HCT116 (cell line): Measurements from ENCODE around the gene ZNF804B. TPM values are rescaled to one million over a fixed set of nuclear protein-coding genes. Genes with fewer than 3 reads are reported as not detected.

Experiments used
- ATAC-seq: fragments of 200-7000 bp; cut with Tn5 transposase; 2 replicates; pipeline ENCODE4 v1.9.1; 2020; ENCODE audit warnings: mild to moderate bottlenecking, moderate library complexity
- BruUV-seq: library from RNA; stranded (reverse); fragments of 400-500 nt; replicated peaks from 2 replicates; lab custom pipeline; 2021; lab: Mats Ljungman, UMichigan
- CTCF ChIA-PET: fragments of 300-600 bp; sonication (Branson Sonifier 250); formaldehyde crosslinking; loops from one replicate; lab custom pipeline; 2021; ENCODE audit warnings: antibody characterized with exemption; lab: Charles Lee
- POLR2A ChIA-PET: fragments of 300-600, 350-600 bp; sonication (Branson Sonifier 250); formaldehyde crosslinking; loops from one replicate; lab custom pipeline; 2021; ENCODE audit warnings: antibody characterized with exemption; lab: Charles Lee
- RAD21 ChIA-PET, 2 experiments: fragments of 300-600 bp; sonication (Branson Sonifier 250); formaldehyde crosslinking; loops; one replicate each; lab custom pipeline; 2023; ENCODE audit warnings: low total read pairs in 2 of 2; ENCODE audit not compliant: uncharacterized antibody in 2 of 2, unreplicated experiment in 2 of 2, low non-redundant PET in 1 of 2; lab: Charles Lee
- DNase-seq: peaks from one replicate; pipeline ENCODE4 v3.0.0-alpha.2; 2010; ENCODE audit warnings: low read depth, low spot score
- H2AFZ ChIP-seq: fragments of 200-600 bp; shearing (Covaris generic), sonication (generic); 2 replicates; pipeline ENCODE4 v1.6.1; 2017; ENCODE audit warnings: low read depth, mixed run types, mixed read lengths, antibody characterized with exemption, low read length; ENCODE audit not compliant: poor library complexity, severe bottlenecking
- H3K27ac ChIP-seq: 2 replicates; pipeline ENCODE4 v1.5.1; 2012; ENCODE audit warnings: low read depth, low read length
- H3K27me3 ChIP-seq: fragments of 200-600 bp; sonication (generic); 2 replicates; pipeline ENCODE4 v1.6.1; 2016; ENCODE audit warnings: mixed run types, low read length, mixed read lengths; ENCODE audit not compliant: insufficient read depth
- H3K36me3 ChIP-seq, 2 experiments: fragments of 200-500 bp in 1 of 2; fragments of 200-600 bp in 1 of 2; sonication (Bioruptor generic) in 1 of 2; sonication (generic) in 1 of 2; 2 replicates each; pipeline versions ENCODE4 v1.5.1 to v1.6.1; 2014 to 2016; ENCODE audit warnings: low read length in 2 of 2, inconsistent platforms in 1 of 2, mixed read lengths in 1 of 2, mixed run types in 1 of 2; ENCODE audit not compliant: insufficient read depth in 2 of 2, control insufficient read depth in 1 of 2
- H3K4me1 ChIP-seq, 2 experiments: fragments of 200-600 bp in 1 of 2; sonication (generic) in 1 of 2; 2 replicates each; pipeline versions ENCODE4 v1.5.1 to v1.6.1; 2012 to 2017; ENCODE audit warnings: low read length in 2 of 2, inconsistent platforms in 1 of 2, mild to moderate bottlenecking in 1 of 2, mixed read lengths in 1 of 2, mixed run types in 1 of 2, moderate library complexity in 1 of 2; ENCODE audit not compliant: insufficient read depth in 2 of 2, control insufficient read depth in 1 of 2
- H3K4me2 ChIP-seq: fragments of 200-600 bp; sonication (generic); 2 replicates; pipeline ENCODE4 v1.6.1; 2017; ENCODE audit warnings: mixed run types, low read length, mixed read lengths
- H3K4me3 ChIP-seq, 2 experiments: fragments of 200-600 bp in 1 of 2; sonication (generic) in 1 of 2; replicated peaks in 1 of 2; 2 replicates each; pipeline ENCODE4 v1.5.1; 2011 to 2016; ENCODE audit warnings: low read length in 2 of 2, control low read depth in 1 of 2, low read depth in 1 of 2, mild to moderate bottlenecking in 1 of 2, mixed read lengths in 1 of 2, mixed run types in 1 of 2
- H3K79me2 ChIP-seq: fragments of 200-600 bp; sonication (generic); 2 replicates; pipeline ENCODE4 v1.6.1; 2017; ENCODE audit warnings: mild to moderate bottlenecking, mixed run types, low read length, moderate library complexity, mixed read lengths; ENCODE audit not compliant: insufficient read depth
- H3K9ac ChIP-seq: fragments of 200-600 bp; sonication (generic); 2 replicates; pipeline ENCODE4 v1.6.1; 2016; ENCODE audit warnings: low read length, mixed read lengths
- H3K9me2 ChIP-seq: fragments of 200-600 bp; sonication (generic), shearing (Covaris generic); 2 replicates; pipeline ENCODE4 v1.6.1; 2017; ENCODE audit warnings: mixed run types, mild to moderate bottlenecking, moderate library complexity; ENCODE audit not compliant: insufficient read depth
- H3K9me3 ChIP-seq, 2 experiments: fragments of 200-500 bp in 1 of 2; fragments of 200-600 bp in 1 of 2; sonication (Bioruptor generic) in 1 of 2; sonication (generic) in 1 of 2; 2 replicates each; pipeline ENCODE4 v1.6.1; 2014 to 2017; ENCODE audit warnings: low read length in 2 of 2, mixed read lengths in 2 of 2, inconsistent platforms in 1 of 2, low read depth in 1 of 2, mild to moderate bottlenecking in 1 of 2, mixed run types in 1 of 2, moderate library complexity in 1 of 2; ENCODE audit not compliant: control insufficient read depth in 1 of 2, insufficient read depth in 1 of 2
- H4K20me1 ChIP-seq: fragments of 200-600 bp; sonication (generic), shearing (Covaris generic); 2 replicates; pipeline ENCODE4 v1.6.1; 2017; ENCODE audit warnings: mixed run types, mild to moderate bottlenecking, moderate library complexity; ENCODE audit not compliant: insufficient read depth
- CTCF ChIP-seq, 3 experiments: fragments of 200-600 bp in 1 of 3; sonication (generic) in 1 of 3; IDR thresholded peaks in 2 of 3; conservative IDR thresholded peaks in 1 of 3; 2 replicates each; pipeline ENCODE4 v1.5.1; 2012 to 2017; ENCODE audit warnings: low read depth in 2 of 3, low read length in 2 of 3, antibody characterized with exemption in 1 of 3, borderline replicate concordance in 1 of 3, control low read depth in 1 of 3, mild to moderate bottlenecking in 1 of 3, mixed read lengths in 1 of 3, mixed run types in 1 of 3, moderate library complexity in 1 of 3; ENCODE audit not compliant: insufficient read depth in 1 of 3
- EZH2phosphoT487 ChIP-seq: fragments of 200-600 bp; IDR thresholded peaks from 2 replicates; pipeline ENCODE4 v1.6.1; 2018; ENCODE audit warnings: antibody characterized with exemption, borderline replicate concordance
- FOSL1 ChIP-seq: IDR thresholded peaks from 2 replicates; pipeline ENCODE4 v1.6.1; 2012; ENCODE audit warnings: low read depth
- JUND ChIP-seq: IDR thresholded peaks from 2 replicates; pipeline ENCODE4 v1.6.1; 2012
- POLR2A ChIP-seq: IDR thresholded peaks from 2 replicates; pipeline ENCODE4 v1.7.0; 2011; ENCODE audit warnings: borderline replicate concordance; ENCODE audit not compliant: insufficient read depth, insufficient read length; ENCODE audit errors: extremely low read depth
- POLR2AphosphoS5 ChIP-seq: IDR thresholded peaks from 2 replicates; pipeline ENCODE4 v1.6.1; 2011; ENCODE audit warnings: mild to moderate bottlenecking, low read depth, low read length, moderate library complexity
- REST ChIP-seq: IDR thresholded peaks from 2 replicates; pipeline ENCODE4 v1.6.1; 2012; ENCODE audit warnings: low read depth
- SIN3A ChIP-seq: IDR thresholded peaks from 2 replicates; pipeline ENCODE4 v1.6.1; 2012; ENCODE audit warnings: low read depth
- SP1 ChIP-seq: IDR thresholded peaks from 2 replicates; pipeline ENCODE4 v1.6.1; 2012; ENCODE audit warnings: low read depth
- SRF ChIP-seq: IDR thresholded peaks from 2 replicates; pipeline ENCODE4 v1.6.1; 2012; ENCODE audit warnings: low read depth
- YY1 ChIP-seq: IDR thresholded peaks from 2 replicates; pipeline ENCODE4 v1.6.1; 2011; ENCODE audit warnings: low read length, low read depth, moderate library complexity, mild to moderate bottlenecking; ENCODE audit not compliant: insufficient replicate concordance; ENCODE audit errors: extremely low read depth
- intact Hi-C: fragments of 100-400 bp; cut with micrococcal nuclease; formaldehyde crosslinking; loops from 2 replicates; pipeline ENCODE4 v1.10.0; 2022
- total RNA-seq: library from RNA; stranded (reverse); gene quantifications from one replicate; pipeline ENCODE4 v1.2.1, GENCODE V29; 2021; ENCODE audit not compliant: unreplicated experiment

ZNF804B gene
- total RNA-seq, 1 experiment from 2014 or later = not detected

- intact Hi-C loops = no loop called here
- Histone ChIP-seq H3K4me2 (no peak overlapping the region), H3K27me3 (no peaks in the 10 kb centered on the region), H2AFZ (no peak overlapping the region), H3K27ac (no peak overlapping the region), H3K4me1 (no peaks in the 10 kb centered on the region), H3K79me2 (no peaks in the 10 kb centered on the region), H3K9me2 (no peaks in the 10 kb centered on the region), H3K9me3 (no peaks in the 10 kb centered on the region), H3K9ac (no peak overlapping the region), H3K4me3 (no peak overlapping the region), H3K36me3 (no peaks in the 10 kb centered on the region), H4K20me1 (no peaks in the 10 kb centered on the region)
- POLR2A ChIA-PET = no interaction called here
- TF ChIP-seq FOSL1 = no peak
- TF ChIP-seq REST = no peak
- TF ChIP-seq SIN3A = no peak
- no peak for TF ChIP-seq POLR2A
- no peak for TF ChIP-seq EZH2phosphoT487
- TF ChIP-seq YY1 = no peak
- no peak for TF ChIP-seq POLR2AphosphoS5
- TF ChIP-seq SRF = no peak
- no peak for TF ChIP-seq JUND
- TF ChIP-seq CTCF (IDR thresholded peaks at IDR 0.05 in 2 of 3, conservative IDR thresholded peaks at IDR 0.05 in 1 of 3; ENCODE audit: borderline replicate concordance in 1 of 3, insufficient read depth in 1 of 3, low read depth in 2 of 3, low read length in 2 of 3) = no peak
- TF ChIP-seq SP1 = no peak
- RAD21 ChIA-PET = no interaction called here
- DNase-seq = no peak
- BruUV-seq = no TSS peak
- no peak for ATAC-seq
- CTCF ChIA-PET = no interaction called here
Observed at GRCh38 chr7:88919478-88920131, 160.1 kb downstream of the ZNF804B start.
